HG02938 (cell line): ENCODE data around the gene GPHB5.

Experiments
- ATAC-seq: cut with Tn5 transposase; IDR thresholded peaks from one replicate; pipeline ENCODE4 v1.9.1; 2021; ENCODE audit warnings: mild to moderate bottlenecking, moderate library complexity; ENCODE audit not compliant: unreplicated experiment

GPHB5 gene

GRCh38 chr14:63267171-63267570, 51.6 kb downstream of the GPHB5 start:
- ATAC-seq, result no peak

DNA sequence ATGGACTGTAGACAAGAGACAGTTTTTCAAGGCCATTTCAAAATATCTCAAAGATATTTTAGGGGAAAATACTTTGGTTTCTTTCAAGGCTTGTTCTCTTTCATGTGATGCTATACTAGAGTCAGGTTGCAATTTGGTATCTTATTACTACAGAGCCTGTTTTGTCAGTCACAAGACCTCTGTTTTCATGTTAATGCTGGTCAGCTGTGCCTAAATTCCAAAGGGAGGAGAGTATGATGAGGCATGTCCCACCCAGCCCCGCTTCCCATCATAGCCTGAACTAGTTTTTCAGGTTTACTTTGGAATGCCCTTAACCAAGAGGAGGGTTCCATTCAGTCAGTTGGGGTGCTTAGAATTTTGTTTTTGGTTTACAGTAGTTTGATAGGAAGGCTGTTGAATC, 52.6 kb downstream of the GPHB5 start:
- no peak for ATAC-seq
